Astrocyte of the spinal cord (primary cell): ENCODE measurements around the gene CYP27B1.

Source experiments
- DNase-seq: peaks from one replicate; pipeline ENCODE4 v3.0.0; 2011; ENCODE audit warnings: low read depth, low spot score
- H3K4me3 ChIP-seq: 2 replicates; pipeline ENCODE4 v1.5.1; 2011; ENCODE audit warnings: low read depth, mild to moderate bottlenecking, low read length, moderate library complexity
- CTCF ChIP-seq: IDR thresholded peaks from 2 replicates; pipeline ENCODE4 v1.5.1; 2012; ENCODE audit warnings: low read depth, mild to moderate bottlenecking, low read length, inconsistent platforms
- in situ Hi-C: cut with HindIII; loops from 2 replicates; pipeline ENCODE4 v1.10.0; 2017; ENCODE audit warnings: low sequenced_read_pairs

Gene CYP27B1

GRCh38 chr12:57811028-57811755 is 44.3 kb upstream of the CYP27B1 start:
- in situ Hi-C loops = no loop called here
- TF ChIP-seq CTCF = no peak
- H3K4me3 ChIP-seq = no peak overlapping the region
- DNase-seq = no peak

- no peak for TF ChIP-seq CTCF
- no peak overlapping the region for H3K4me3 ChIP-seq
- peak; percentile 64 for DNase-seq
- in situ Hi-C loops = no loop called here
These were observed 43.6 kb upstream of the CYP27B1 start for GRCh38 chr12:57810450-57810849.

GRCh38 chr12:57809425-57809824 is 42.5 kb upstream of the CYP27B1 start:
- in situ Hi-C loops = no loop called here

GRCh38 chr12:57808351-57808750 is 41.5 kb upstream of the CYP27B1 start:
- no peak for DNase-seq
- no peak for TF ChIP-seq CTCF
- in situ Hi-C loops = no loop called here
- no peak overlapping the region for H3K4me3 ChIP-seq

More at GRCh38 chr12:57809425-57809824, 42.5 kb upstream of the CYP27B1 start:
- TF ChIP-seq CTCF = no peak
- no peak overlapping the region for H3K4me3 ChIP-seq
- DNase-seq = no peak

- in situ Hi-C loops = no loop called here
- no peak for DNase-seq
- TF ChIP-seq CTCF = no peak
- H3K4me3 ChIP-seq = no peak overlapping the region
These were observed 40.4 kb upstream of the CYP27B1 start for GRCh38 chr12:57807285-57807684.

GRCh38 chr12:57806677-57807076 is 39.8 kb upstream of the CYP27B1 start:
- no peak overlapping the region for H3K4me3 ChIP-seq
- DNase-seq = no peak
- in situ Hi-C loops = no loop called here
- no peak for TF ChIP-seq CTCF
